MM.1S (cell line): ENCODE results near the gene EFNA4.

Experiments used
- DNase-seq: peaks from one replicate; pipeline ENCODE4 v3.0.0-alpha.2; 2015
- H2AFZ ChIP-seq: fragments of 300-600 bp; sonication (generic); 2 replicates; pipeline ENCODE4 v1.6.0; 2016; ENCODE audit warnings: antibody characterized with exemption, low read length
- H3F3A ChIP-seq: fragments of 300-600 bp; sonication (generic); 2 replicates; pipeline ENCODE4 v1.6.1; 2016; ENCODE audit warnings: mild to moderate bottlenecking, antibody characterized with exemption, low read length, moderate library complexity, mixed read lengths; ENCODE audit not compliant: insufficient read depth
- H3K27ac ChIP-seq: fragments of 300-600 bp; sonication (generic); 2 replicates; pipeline ENCODE4 v1.5.1; 2016; ENCODE audit warnings: mild to moderate bottlenecking, low read length
- H3K27me3 ChIP-seq: fragments of 300-600 bp; sonication (generic); replicated peaks from 2 replicates; pipeline ENCODE4 v1.6.0; 2016; ENCODE audit warnings: low read length; ENCODE audit not compliant: insufficient read depth
- H3K36me3 ChIP-seq: fragments of 300-600 bp; sonication (generic); replicated peaks from 2 replicates; pipeline ENCODE4 v1.6.1; 2016; ENCODE audit warnings: mild to moderate bottlenecking, low read length, mixed read lengths; ENCODE audit not compliant: insufficient read depth
- H3K4me1 ChIP-seq: fragments of 300-600 bp; sonication (generic); 2 replicates; pipeline ENCODE4 v1.6.1; 2016; ENCODE audit warnings: low read length, mixed read lengths
- H3K4me2 ChIP-seq: fragments of 300-600 bp; sonication (generic); 2 replicates; pipeline ENCODE4 v1.6.0; 2016; ENCODE audit warnings: low read depth, low read length
- H3K4me3 ChIP-seq: fragments of 300-600 bp; sonication (generic); 2 replicates; pipeline ENCODE4 v1.5.1; 2016; ENCODE audit warnings: low read length, mixed read lengths
- H3K79me2 ChIP-seq: fragments of 300-600 bp; sonication (generic); 2 replicates; pipeline ENCODE4 v1.6.1; 2016; ENCODE audit warnings: mixed run types, low read length, mixed read lengths
- H3K9ac ChIP-seq: fragments of 300-600 bp; sonication (generic); 2 replicates; pipeline ENCODE4 v1.6.1; 2016; ENCODE audit warnings: low read length, mixed read lengths
- H3K9me2 ChIP-seq: fragments of 300-600 bp; sonication (generic); replicated peaks from 2 replicates; pipeline ENCODE4 v1.6.1; 2016; ENCODE audit warnings: mild to moderate bottlenecking, low read length, mixed read lengths; ENCODE audit not compliant: insufficient read depth
- H3K9me3 ChIP-seq: fragments of 300-600 bp; sonication (generic); replicated peaks from 2 replicates; pipeline ENCODE4 v1.6.1; 2016; ENCODE audit warnings: mild to moderate bottlenecking, low read length, mixed read lengths; ENCODE audit not compliant: insufficient read depth
- H4K20me1 ChIP-seq: fragments of 300-600 bp; sonication (generic); 2 replicates; pipeline ENCODE4 v1.6.1; 2016; ENCODE audit warnings: mild to moderate bottlenecking, low read length, moderate library complexity, mixed read lengths; ENCODE audit not compliant: insufficient read depth
- EZH2 ChIP-seq: fragments of 300-600 bp; sonication (generic); optimal IDR thresholded peaks from 2 replicates; pipeline ENCODE3; 2017; ENCODE audit warnings: low read depth, mild to moderate bottlenecking, antibody characterized with exemption, low read length, mixed read lengths
- EZH2phosphoT487 ChIP-seq: fragments of 300-600 bp; sonication (generic); IDR thresholded peaks from 2 replicates; pipeline ENCODE4 v1.6.1; 2018; ENCODE audit warnings: antibody characterized with exemption, low read length
- TF ChIP-seq, protein P1 (sequence below): fragments of 300-600 bp; sonication (generic); IDR thresholded peaks from 2 replicates; pipeline ENCODE4 v1.5.1; 2016; ENCODE audit warnings: antibody characterized with exemption, low read length, mixed read lengths

EFNA4 gene

GRCh38 chr1:155066777-155067176 lies 3.2 kb downstream of the EFNA4 start:
- no peak overlapping the region for H3K4me3 ChIP-seq
- H2AFZ ChIP-seq = no peak overlapping the region
- H3F3A ChIP-seq = peaks cover 21% of the 10 kb centered on the region
- 0 out of 2 replicates have a peak, but pooled peaks cover 7% of the 10 kb centered on the region for H3K79me2 ChIP-seq
- TF ChIP-seq EZH2 = no peak
- TF ChIP-seq, protein P1, sequence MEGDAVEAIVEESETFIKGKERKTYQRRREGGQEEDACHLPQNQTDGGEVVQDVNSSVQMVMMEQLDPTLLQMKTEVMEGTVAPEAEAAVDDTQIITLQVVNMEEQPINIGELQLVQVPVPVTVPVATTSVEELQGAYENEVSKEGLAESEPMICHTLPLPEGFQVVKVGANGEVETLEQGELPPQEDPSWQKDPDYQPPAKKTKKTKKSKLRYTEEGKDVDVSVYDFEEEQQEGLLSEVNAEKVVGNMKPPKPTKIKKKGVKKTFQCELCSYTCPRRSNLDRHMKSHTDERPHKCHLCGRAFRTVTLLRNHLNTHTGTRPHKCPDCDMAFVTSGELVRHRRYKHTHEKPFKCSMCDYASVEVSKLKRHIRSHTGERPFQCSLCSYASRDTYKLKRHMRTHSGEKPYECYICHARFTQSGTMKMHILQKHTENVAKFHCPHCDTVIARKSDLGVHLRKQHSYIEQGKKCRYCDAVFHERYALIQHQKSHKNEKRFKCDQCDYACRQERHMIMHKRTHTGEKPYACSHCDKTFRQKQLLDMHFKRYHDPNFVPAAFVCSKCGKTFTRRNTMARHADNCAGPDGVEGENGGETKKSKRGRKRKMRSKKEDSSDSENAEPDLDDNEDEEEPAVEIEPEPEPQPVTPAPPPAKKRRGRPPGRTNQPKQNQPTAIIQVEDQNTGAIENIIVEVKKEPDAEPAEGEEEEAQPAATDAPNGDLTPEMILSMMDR = no peak
- no peak for TF ChIP-seq EZH2phosphoT487
- DNase-seq = no peak
- no peak overlapping the region for H3K27ac ChIP-seq
- H3K9me2 ChIP-seq = no peaks in the 10 kb centered on the region
- H4K20me1 ChIP-seq = no peaks in the 10 kb centered on the region
- H3K9me3 ChIP-seq = no peaks in the 10 kb centered on the region
- no peaks in the 10 kb centered on the region for H3K36me3 ChIP-seq
- H3K4me2 ChIP-seq = no peak overlapping the region
- no peak overlapping the region for H3K9ac ChIP-seq
- H3K4me1 ChIP-seq = peaks cover 16% of the 10 kb centered on the region
- H3K27me3 ChIP-seq = no peaks in the 10 kb centered on the region

GRCh38 chr1:155068599-155068998 lies 5.1 kb downstream of the EFNA4 start:
- H3K79me2 ChIP-seq = 0 out of 2 replicates have a peak, but pooled peaks cover 5% of the 10 kb centered on the region
- no peak overlapping the region for H3K4me3 ChIP-seq
- H3K27me3 ChIP-seq = no peaks in the 10 kb centered on the region
- H3F3A ChIP-seq = peaks cover 14% of the 10 kb centered on the region
- no peaks in the 10 kb centered on the region for H4K20me1 ChIP-seq
- no peaks in the 10 kb centered on the region for H3K9me3 ChIP-seq
- no peaks in the 10 kb centered on the region for H3K9me2 ChIP-seq
- H3K9ac ChIP-seq = no peak overlapping the region
- no peak overlapping the region for H2AFZ ChIP-seq
- TF ChIP-seq, protein P1 = no peak
- TF ChIP-seq EZH2 = no peak
- TF ChIP-seq EZH2phosphoT487 = no peak
- no peak for DNase-seq
- no peak overlapping the region for H3K27ac ChIP-seq
- H3K36me3 ChIP-seq = no peaks in the 10 kb centered on the region
- peaks cover 14% of the 10 kb centered on the region for H3K4me1 ChIP-seq
- no peak overlapping the region for H3K4me2 ChIP-seq

DNA sequence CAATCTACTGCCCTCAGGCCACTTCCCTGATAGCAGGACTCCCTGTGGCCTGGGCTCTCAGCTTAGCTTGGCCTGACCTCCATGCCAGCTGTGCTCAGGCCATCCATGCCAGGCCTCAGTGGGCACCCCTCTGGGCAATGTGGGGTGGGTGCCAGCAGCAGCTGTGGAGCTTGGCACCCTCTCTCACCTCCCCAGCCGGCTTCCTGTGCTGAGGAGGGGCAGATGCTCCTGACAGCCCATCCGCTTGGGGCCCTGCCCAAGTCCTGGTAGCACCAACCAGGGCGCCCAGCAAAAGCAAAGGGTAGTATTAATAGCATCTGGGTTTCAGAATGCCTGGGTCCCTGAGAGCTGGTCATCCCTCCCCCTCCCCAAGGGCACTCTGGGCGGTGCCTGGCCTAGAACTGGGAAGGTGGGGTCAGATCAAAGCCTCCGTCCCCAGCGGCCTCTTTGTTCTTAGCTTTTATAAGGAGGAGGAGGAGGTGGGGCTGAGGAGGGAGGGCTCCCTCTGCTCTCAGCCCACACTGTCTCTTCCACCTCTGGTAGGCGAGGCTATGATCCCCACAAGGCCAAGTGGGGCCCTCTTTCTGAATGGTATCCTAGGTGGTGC lies 6.1 kb downstream of the EFNA4 start:
- peaks cover 15% of the 10 kb centered on the region for H3K4me1 ChIP-seq
- no peak for DNase-seq

More for the DNA sequence above, 6.1 kb downstream of the EFNA4 start:
- H3K9me2 ChIP-seq = no peaks in the 10 kb centered on the region
- H3K27ac ChIP-seq = no peak overlapping the region
- no peaks in the 10 kb centered on the region for H3K36me3 ChIP-seq
- H3K9ac ChIP-seq = no peak overlapping the region
- H4K20me1 ChIP-seq = no peaks in the 10 kb centered on the region
- no peak overlapping the region for H3K4me2 ChIP-seq
- no peaks in the 10 kb centered on the region for H3K9me3 ChIP-seq
- no peak overlapping the region for H2AFZ ChIP-seq
- no peak overlapping the region for H3K4me3 ChIP-seq
- TF ChIP-seq, protein P1 = no peak
- no peaks in the 10 kb centered on the region for H3K27me3 ChIP-seq
- H3K79me2 ChIP-seq = 0 out of 2 replicates have a peak, but pooled peaks cover 5% of the 10 kb centered on the region
- H3F3A ChIP-seq = peaks cover 9% of the 10 kb centered on the region; the same call in 1 of the 2 replicates
